PFSK-1 (cell line): Measurements from ENCODE around the gene NAT9.

Experiments
- FOXP2 ChIP-seq: optimal IDR thresholded peaks from 2 replicates; pipeline ENCODE3; 2011; ENCODE audit warnings: borderline replicate concordance, control low read depth, inconsistent platforms; ENCODE audit not compliant: insufficient read depth; ENCODE audit errors: extremely low read length, extremely low read depth
- POLR2AphosphoS5 ChIP-seq: IDR thresholded peaks from 2 replicates; pipeline ENCODE4 v1.6.1; 2012; ENCODE audit warnings: low read depth, mild to moderate bottlenecking, control low read depth, low read length, moderate library complexity
- SIN3A ChIP-seq: IDR thresholded peaks from 2 replicates; pipeline ENCODE4 v1.6.1; 2012; ENCODE audit warnings: mild to moderate bottlenecking, low read length, moderate library complexity, borderline replicate concordance; ENCODE audit not compliant: insufficient read depth
- TAF1 ChIP-seq: IDR thresholded peaks from 2 replicates; pipeline ENCODE4 v1.6.1; 2012; ENCODE audit warnings: low read length, control low read depth, borderline replicate concordance; ENCODE audit not compliant: insufficient read depth
- TF ChIP-seq, protein P1 (sequence below), 2 experiments: IDR thresholded peaks; 2 replicates each; pipeline versions ENCODE4 v1.6.1 to v1.8.0; 2011 to 2012; ENCODE audit warnings: low read depth in 2 of 2, low read length in 2 of 2, control low read depth in 1 of 2, inconsistent platforms in 1 of 2, mild to moderate bottlenecking in 1 of 2, moderate library complexity in 1 of 2; ENCODE audit not compliant: insufficient read depth in 1 of 2

Gene NAT9

DNA sequence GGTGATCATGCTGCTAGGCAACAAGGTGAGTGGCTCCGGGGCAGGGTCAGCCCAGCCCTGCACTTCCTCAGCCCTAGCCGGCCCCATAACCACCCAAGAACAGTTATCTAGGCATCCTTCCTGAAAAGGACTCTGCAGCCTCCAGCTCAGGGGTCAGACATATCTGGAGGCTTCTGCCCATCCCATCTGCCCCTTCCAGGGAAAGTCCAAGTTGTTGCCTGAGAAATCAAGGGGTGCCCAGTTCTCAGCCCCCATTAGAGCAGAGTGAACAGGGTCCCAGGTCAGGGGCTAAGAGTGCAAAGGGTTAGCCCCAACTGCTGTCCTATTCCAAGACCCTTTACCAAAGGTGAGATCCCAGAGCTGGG lies 31.8 kb downstream of the NAT9 start:
- no peak for TF ChIP-seq TAF1
- TF ChIP-seq, protein P1, sequence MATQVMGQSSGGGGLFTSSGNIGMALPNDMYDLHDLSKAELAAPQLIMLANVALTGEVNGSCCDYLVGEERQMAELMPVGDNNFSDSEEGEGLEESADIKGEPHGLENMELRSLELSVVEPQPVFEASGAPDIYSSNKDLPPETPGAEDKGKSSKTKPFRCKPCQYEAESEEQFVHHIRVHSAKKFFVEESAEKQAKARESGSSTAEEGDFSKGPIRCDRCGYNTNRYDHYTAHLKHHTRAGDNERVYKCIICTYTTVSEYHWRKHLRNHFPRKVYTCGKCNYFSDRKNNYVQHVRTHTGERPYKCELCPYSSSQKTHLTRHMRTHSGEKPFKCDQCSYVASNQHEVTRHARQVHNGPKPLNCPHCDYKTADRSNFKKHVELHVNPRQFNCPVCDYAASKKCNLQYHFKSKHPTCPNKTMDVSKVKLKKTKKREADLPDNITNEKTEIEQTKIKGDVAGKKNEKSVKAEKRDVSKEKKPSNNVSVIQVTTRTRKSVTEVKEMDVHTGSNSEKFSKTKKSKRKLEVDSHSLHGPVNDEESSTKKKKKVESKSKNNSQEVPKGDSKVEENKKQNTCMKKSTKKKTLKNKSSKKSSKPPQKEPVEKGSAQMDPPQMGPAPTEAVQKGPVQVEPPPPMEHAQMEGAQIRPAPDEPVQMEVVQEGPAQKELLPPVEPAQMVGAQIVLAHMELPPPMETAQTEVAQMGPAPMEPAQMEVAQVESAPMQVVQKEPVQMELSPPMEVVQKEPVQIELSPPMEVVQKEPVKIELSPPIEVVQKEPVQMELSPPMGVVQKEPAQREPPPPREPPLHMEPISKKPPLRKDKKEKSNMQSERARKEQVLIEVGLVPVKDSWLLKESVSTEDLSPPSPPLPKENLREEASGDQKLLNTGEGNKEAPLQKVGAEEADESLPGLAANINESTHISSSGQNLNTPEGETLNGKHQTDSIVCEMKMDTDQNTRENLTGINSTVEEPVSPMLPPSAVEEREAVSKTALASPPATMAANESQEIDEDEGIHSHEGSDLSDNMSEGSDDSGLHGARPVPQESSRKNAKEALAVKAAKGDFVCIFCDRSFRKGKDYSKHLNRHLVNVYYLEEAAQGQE (IDR thresholded peaks at IDR 0.05; ENCODE audit: insufficient read depth in 1 of 2, low read depth in 2 of 2, low read length in 2 of 2) = no peak
- no peak for TF ChIP-seq POLR2AphosphoS5
- no peak for TF ChIP-seq FOXP2
- no peak for TF ChIP-seq SIN3A

DNA sequence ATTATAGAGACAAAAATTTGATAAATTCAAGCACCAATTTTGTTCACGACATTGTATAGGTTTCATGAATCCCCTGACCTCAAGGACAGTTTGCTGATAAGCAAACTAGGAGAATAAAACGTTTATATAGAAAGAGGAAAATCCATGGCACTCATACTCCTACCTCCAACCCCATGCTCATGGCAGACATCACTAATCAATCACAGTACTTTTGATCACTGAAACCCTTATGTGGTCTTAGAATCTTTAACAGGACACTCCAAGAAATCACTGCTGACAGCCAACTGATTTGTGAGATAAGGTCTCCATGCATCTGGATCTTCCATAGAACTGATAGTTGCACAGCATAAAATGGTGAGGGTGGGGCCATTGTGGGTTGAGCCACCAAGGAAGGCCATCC lies 32.4 kb downstream of the NAT9 start:
- TF ChIP-seq FOXP2 (no peak), POLR2AphosphoS5 (no peak), TAF1 (no peak)

DNA sequence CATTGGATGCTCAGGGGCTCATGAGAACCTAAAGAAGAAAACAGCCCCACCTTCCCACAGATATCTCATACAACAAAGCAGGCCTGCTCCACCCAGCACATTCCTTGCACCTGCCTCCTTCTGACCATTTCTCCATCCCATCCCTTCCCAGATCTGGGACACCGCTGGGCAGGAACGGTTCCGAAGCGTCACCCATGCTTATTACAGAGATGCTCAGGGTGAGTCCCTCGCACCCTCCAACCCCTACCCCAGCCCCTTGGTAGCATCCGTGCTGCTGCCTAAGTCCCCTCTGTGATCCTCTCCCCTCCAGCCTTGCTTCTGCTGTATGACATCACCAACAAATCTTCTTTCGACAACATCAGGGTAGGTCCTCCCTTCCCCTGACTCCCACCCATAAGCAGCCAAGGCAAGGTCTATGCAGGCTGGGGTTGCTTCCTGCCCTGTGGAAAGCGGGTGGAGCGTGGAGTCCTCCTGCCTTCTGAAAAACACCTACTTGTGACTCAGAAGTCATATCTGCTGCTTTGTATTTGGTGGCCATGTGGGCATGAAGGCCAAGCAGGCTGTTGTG lies 33.1 kb downstream of the NAT9 start:
- TF ChIP-seq FOXP2 (no peak), TAF1 (no peak), SIN3A (no peak), POLR2AphosphoS5 (no peak)
- TF ChIP-seq, protein P1 (IDR thresholded peaks at IDR 0.05; ENCODE audit: insufficient read depth in 1 of 2, low read depth in 2 of 2, low read length in 2 of 2) = no peak

DNA sequence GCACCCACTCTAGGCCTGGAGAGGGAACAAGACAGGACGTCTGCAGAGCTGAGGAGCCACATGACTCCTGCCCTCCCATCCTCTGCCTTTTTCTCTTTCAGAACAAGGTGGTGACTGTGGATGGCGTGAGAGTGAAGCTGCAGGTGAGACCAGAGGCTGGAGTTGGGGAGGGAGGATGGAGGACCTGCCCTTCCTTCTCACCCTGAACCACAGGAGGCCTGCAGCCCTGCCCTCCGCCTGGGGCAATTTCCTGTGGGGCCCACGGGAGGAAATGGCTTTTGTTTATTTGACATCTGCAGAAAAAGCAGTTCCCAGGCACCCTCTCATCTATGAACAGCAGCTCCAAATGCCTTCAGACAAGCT lies 34.0 kb downstream of the NAT9 start:
- TF ChIP-seq FOXP2 (peak; percentile 14), SIN3A (no peak)

DNA sequence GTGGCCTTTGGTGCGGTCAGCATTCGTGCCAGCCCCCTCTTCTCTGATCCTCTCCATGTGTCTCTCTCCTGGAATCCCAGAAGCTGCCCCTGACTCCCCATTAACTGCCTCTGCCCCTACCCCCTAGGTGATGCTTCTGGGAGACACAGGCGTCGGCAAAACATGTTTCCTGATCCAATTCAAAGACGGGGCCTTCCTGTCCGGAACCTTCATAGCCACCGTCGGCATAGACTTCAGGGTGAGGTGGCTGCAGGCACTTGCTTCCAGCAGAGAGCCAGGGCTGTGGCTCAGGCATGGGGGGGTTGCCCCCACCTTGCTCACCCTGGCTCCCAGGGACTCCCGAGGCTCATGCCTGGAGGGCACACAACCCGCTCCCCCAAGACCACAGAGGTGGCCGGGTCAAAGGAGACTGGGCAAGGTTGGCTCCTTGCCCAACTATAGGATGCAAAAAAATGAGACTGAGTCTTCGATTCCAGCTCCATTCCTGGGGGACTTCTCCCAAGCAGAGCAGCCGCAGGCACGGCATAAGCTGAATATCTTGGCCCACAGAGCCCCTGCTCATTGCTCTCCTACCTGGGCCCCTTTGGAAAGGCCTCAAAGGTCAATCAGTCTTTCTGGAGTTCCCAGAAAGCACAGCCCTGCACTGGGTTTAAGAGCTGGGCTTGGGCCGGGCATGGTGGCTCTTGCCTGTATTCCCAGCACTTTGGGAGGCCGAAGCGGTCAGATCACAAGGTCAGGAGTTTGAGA lies 35.3 kb downstream of the NAT9 start:
- TF ChIP-seq FOXP2 = no peak
- TF ChIP-seq SIN3A = no peak
- no peak for TF ChIP-seq POLR2AphosphoS5
- TF ChIP-seq TAF1 = no peak
- TF ChIP-seq, protein P1 (IDR thresholded peaks at IDR 0.05; ENCODE audit: insufficient read depth in 1 of 2, low read depth in 2 of 2, low read length in 2 of 2) = no peak

DNA sequence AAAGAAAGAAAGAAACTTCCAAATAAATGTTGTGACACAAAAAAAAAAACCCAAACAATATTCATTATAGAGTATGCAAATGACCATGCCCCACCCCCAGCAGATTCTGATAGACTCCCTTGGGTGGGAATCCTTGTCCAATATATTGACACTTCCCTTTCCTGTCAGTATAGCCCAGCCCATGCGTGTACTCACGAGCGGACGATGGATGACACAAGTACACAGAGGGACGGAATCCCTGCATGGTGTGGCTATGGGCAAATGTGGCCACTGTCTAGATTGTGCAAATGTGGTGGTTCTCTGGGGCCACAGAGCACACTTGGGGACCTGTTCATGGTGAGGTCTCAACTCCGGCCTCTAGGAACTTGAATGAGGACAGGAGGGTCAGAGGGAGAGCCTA lies 36.0 kb downstream of the NAT9 start:
- TF ChIP-seq FOXP2 (no peak), SIN3A (no peak), TAF1 (no peak), POLR2AphosphoS5 (no peak)
- TF ChIP-seq, protein P1 (IDR thresholded peaks at IDR 0.05; ENCODE audit: insufficient read depth in 1 of 2, low read depth in 2 of 2, low read length in 2 of 2) = no peak
